Vagina (tissue), 2 donors: ENCODE results near the gene B4GALNT1.
"Not testable (repeated sequence)": the region's sequence is repeated elsewhere in the genome, so short reads cannot be mapped to it uniquely, and the experiment has no call there.

ENCODE experiments used
- CTCF ChIP-seq, 3 experiments: fragments of 450-650 bp in 2 of 3; fragments of 200-600 bp in 1 of 3; sonication (generic) in 1 of 3; IDR thresholded peaks; one replicate each; pipeline ENCODE4 v1.5.1; 2017 to 2019; ENCODE audit warnings: antibody characterized with exemption in 3 of 3, mild to moderate bottlenecking in 2 of 3, moderate library complexity in 2 of 3
- POLR2A ChIP-seq, 2 donors: fragments of 450-650 bp; IDR thresholded peaks; one replicate each; pipeline ENCODE4 v1.6.1; 2017; ENCODE audit warnings: antibody characterized with exemption in 2 of 2, mild to moderate bottlenecking in 2 of 2, moderate library complexity in 2 of 2

GRCh38 chr12:57618431-57618830 is 14.6 kb downstream of the B4GALNT1 start:
- not testable (repeated sequence) for TF ChIP-seq CTCF, POLR2A (IDR thresholded peaks at IDR 0.05)
